NCI-H748 (cell line): ENCODE measurements around the gene CFB.
"Not testable (repeated sequence)": the region's sequence is repeated elsewhere in the genome, so short reads cannot be mapped to it uniquely, and the experiment has no call there.

Source experiments
- DNase-seq: peaks from one replicate; lab custom pipeline; 2025; ENCODE audit not compliant: unreplicated experiment; lab: John Stamatoyannopoulos, UW

CFB gene

GRCh38 chr6:31945507-31946369 lies at the start of gene CFB:
Gene CFB, plus strand, starts transcription at chr6:31946095. Its CDS starts 127 bp downstream, at chr6:31946222.
- DNase-seq, result no peak

- DNase-seq, result no peak
Measured at GRCh38 chr6:31896493-31896855, 49.4 kb upstream of the CFB start.

GRCh38 chr6:31896856-31897611 lies 48.9 kb upstream of the CFB start:
- peak; percentile 52 for DNase-seq

DNA sequence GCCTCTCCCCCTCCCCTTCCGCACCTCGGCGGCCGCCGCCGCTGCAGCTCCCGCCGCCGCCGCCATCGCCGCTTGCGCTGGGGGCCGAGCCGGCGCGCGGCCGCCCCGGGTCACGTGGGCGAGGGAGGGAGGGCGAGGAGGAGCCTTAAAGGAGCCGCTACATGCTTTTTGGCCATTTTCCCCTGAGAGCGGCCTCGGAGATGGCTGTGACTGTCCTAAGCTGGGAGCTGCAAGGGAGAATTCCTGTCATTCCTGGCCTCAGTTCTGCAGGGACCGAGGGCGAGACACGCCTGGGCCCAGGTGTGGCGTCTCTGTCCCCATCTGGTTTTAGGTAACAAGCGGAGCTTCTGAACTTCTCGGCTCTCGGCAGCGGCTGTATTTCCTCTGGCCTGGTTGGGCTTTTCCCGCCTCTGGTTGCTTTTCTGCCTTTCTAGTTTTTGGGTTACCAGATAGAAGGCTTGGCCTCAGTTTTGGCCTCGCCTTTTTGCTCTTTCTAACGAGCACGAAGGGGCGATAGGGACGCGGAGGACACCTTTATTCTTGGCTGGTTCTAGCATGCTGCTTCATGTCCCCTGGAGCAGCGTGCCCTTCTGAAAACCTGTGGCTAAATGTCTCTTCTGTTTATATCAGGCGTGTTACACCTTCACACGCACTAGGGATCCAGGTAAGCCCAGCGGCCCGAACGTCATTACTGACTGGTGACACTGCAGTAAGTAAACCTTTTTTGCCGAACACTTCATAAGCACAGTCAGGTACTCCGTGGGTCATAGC lies 48.1 kb upstream of the CFB start, which contains the start of gene EHMT2:
Gene EHMT2 (minus strand): TSS at position 87 of the 771 bp plus-strand sequence. CDS start 21 bp downstream, at position 66.
- DNase-seq, result peak; percentile 92

DNA sequence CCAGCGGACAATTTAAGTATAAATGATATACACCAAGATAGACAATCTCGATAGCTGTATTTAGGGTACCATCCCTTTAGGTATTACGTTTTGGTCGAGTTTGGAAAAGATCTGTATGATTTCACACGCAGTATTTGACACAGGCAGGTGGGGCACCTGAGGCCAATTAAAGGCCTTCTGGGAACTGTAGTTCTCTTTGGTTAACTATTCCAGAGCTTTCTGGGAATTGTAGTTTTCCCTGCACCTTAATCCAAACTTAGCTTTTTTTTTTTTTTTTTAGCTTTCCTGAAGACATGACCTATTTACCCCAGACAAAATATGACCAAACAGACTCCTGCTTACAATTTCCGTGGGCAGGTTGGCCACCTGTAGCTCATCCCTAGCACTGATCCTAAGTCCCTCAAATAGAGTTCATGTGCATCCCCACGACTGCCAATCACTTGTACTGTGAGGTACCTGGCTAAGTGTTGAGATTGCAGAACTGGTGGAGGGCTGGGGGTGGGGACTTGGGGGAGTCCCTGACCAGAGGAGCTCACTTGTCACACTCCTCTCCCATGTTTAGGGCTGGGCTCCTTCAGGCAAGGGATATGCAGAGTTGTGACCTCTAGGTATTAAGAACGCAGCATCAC lies 47.4 kb upstream of the CFB start:
- DNase-seq, result peak; percentile 80

DNA sequence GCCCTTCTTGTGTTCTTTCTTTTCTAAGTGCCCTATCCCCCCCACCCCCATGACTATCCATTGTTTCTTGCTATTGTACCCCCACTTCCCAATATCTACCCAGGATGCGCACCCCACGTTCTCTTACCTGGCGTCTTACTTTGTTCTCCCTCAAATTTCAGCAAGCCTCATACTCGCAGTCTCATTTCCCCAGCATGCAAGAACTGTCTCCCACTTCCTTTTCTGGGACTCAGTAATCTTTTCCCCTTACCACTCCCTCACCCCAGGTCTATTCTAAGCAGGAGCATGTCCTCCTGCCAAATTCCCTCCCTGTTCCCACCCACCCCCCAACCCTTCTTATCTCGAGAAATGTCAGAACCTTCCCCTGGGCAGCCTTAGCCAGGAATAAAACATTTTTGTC lies 46.7 kb upstream of the CFB start:
- DNase-seq, result no peak

DNA sequence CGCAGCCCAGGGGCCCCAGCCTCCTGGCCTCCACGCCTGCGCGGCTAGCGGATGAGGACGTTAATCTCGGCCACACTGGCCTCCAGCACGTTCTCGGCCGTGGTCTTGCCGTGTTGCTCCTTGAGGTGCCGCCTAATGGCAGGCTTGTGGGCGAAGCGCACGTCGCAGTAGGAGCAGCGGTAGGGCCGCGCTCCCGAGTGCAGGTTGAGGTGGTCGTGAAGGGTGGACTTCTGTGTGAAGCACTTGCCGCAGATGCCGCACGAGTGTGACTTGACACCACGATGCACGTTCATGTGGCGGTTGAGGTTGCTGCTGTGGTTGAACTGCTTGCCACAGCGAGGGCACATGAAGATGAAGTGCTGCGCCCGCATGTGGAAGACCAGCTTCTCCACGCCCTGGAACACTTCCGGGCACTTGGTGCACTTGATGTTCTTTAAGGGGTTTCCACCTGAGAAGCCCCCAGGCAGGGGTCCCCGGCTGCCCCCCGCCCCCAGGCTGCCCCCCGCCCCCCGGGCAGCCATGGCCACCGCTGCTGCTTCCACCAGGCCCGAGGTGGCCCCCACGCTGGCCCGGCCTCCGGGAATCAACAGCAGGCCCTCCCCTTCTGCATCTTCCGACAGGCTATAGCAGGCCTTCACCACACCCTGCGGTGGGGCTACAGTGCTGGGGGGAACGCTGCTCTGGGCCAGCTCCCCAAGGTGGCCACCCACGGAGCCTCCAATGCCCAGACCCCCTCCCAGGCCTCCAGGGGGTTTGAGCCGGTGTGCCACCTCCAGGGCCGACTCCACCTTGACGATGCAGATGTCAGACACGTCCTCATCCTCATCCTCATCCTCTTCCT lies 45.8 kb upstream of the CFB start:
- no peak for DNase-seq

DNA sequence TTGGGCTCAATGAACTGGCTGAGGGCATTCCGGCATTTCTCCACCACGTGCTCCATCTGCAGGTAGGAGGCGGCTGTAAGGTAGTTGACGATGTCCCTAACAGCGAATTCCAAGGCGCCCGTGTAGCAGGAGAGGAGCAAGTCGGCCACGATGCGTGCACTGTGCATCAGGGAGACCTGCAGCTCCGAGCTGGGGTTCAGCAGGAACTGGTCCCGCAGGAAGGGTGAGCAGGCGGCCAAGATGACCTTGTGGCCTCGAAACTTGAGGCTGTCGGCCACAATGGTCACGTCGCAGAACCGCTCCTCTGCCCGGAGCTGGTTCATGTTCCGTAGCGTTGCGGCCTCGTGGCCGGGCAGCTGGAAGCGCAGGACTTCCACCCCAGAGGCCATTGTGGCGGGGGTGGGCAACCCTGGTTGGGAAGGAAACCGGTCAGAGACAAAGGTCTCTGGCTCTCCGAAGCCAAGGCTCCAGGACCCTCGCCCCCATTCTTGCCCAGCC lies 44.9 kb upstream of the CFB start:
- DNase-seq, result peak; percentile 66

GRCh38 chr6:31901415-31901952 lies 44.4 kb upstream of the CFB start:
- peak; percentile 75 for DNase-seq

DNA sequence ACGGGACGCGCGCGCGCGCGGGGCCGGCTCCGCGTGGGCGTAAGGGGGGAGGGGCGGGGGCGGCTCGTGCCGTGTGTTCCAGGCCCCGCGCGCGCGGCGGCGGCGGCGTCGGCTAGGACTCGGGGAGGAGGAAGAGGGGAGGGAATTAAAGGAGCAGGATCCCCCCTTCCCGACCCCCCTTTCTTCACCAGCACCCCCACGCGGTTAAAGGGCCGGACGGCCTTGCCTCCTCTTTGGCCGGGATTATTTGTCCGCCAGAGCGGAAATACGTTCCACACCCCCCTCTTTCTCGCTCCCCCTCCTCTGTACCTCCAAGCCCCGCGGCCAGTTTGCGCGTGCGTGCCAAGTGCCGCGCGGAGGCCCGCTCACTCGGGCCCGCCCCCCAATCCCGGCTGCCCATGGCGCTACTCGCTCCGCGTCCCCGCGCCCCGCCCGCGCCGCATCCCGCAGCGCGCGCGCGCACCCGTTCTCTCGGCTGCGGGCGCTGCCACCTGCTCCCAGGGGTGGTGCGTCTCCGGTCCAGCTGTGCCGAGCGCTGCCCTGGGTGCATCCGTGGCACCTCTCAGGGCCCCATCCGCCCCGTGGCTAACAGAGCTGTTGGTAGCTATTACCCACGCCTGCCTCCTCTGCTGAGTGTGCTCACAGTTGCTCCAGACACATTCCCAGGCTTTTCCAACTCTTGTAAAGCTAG lies 43.8 kb upstream of the CFB start, which contains the start of gene ZBTB12:
Gene ZBTB12 (minus strand): TSS at position 134 of the 691 bp plus-strand sequence. CDS start 781 bp downstream, outside the sequence.
- DNase-seq, result peak; percentile 99

DNA sequence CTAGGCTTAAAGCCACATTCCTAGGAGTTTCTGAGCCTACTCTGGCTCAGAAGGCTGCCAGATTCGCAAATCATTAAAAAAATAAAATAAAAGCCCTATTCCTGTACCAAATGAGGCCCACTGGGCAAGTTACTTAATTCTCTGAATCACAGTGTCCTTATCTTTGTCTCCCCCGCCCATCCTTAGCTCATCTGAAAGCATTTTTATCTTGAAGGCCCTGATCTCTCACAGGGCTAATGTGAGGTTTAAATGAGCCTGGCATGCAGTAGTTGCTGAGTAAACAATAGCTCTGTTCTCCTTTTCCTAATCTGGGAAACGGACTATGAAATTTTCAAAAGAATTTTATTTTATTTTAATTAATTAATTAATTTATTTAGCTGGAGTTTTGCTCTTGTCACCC lies 41.9 kb upstream of the CFB start:
- no peak for DNase-seq

- no peak for DNase-seq
Measured at GRCh38 chr6:31905041-31905440, 40.9 kb upstream of the CFB start.

DNA sequence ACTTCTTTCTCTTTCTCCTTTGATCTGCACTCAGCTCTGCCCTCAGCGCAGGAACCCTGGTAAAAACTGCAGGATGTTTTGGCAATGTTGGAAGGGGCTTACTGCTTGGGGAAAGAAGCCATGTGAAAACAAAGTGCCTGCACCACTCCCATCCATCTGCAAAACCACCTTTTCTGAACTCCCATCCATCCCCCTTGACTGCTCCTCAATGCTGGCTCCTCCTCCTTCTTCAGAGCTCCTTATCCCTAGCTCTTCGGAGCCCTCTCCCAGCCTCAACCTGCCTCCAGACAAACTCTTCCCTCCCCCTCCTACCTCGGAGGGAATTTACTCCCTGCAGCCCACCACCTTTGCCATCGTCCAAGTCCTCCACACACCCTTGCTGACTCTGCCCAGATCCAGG lies 39.8 kb upstream of the CFB start:
- DNase-seq, result no peak

- not testable (repeated sequence) for DNase-seq
Measured at GRCh38 chr6:31906727-31907126, 39.2 kb upstream of the CFB start.

DNA sequence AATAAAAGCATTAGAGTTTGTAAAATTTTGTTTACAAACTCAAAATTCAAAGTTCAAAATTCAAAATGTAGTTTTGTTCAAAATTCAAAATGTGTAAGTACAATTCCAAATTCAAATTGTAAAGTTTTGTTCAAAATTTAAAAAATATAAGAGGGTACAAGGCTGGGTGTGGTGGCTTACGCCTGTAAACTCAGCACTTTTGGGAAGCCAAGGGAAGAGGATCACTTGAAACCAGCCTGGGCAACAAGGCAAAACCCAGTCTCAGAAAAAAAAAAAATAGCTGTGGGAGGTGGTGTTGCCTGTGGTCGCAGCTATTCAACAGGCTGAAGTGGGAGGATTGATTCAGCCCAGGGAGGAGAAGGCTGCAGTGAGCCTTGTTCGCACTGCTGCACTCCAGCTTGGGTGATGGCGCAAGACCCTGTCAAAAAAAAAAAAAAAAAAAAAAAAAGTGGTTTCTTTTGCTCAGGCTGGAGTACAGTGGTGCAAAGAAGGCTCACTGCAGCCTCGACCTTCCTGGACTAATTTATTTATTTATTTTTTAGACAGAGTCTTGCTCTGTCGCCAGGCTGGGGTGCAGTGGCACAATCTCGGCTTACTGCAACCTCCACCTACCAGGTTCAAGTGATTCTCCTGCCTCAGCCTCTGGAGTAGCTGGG lies 38.6 kb upstream of the CFB start:
- DNase-seq, result no peak

GRCh38 chr6:31908255-31908654 lies 37.6 kb upstream of the CFB start:
- not testable (repeated sequence) for DNase-seq

- no peak for DNase-seq
Measured at GRCh38 chr6:31908791-31909190, 37.1 kb upstream of the CFB start.

DNA sequence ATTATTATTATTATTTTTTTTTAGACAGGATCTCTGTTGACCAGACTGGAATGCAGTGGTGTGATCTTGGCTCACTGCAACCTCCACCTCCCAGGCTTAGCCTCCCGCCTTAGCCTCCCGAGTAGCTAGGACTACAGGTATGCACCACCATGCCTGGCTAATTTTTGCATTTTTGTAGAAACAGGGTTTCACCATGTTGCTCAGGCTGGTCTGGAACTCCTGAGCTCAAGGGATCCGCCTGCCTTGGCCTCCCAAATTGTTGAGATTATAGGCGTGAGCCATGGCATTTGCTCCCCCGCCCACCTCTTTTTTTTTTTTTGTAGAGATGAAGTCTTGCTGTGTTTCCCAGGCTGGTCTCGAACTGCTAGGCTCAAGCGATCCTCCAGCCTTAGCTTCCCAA lies 36.6 kb upstream of the CFB start:
- not testable (repeated sequence) for DNase-seq
